Fibroblast of pulmonary artery (primary cell): ENCODE results near the gene DENND1A.

ENCODE experiments used
- DNase-seq: peaks from one replicate; pipeline ENCODE4 v3.0.0-alpha.2; 2010; ENCODE audit warnings: low read depth
- H3K4me3 ChIP-seq: replicated peaks from 2 replicates; pipeline ENCODE4 v1.5.1; 2011; ENCODE audit warnings: low read depth, mild to moderate bottlenecking, control low read depth, low read length, moderate library complexity
- TF ChIP-seq, protein P1 (sequence below): IDR thresholded peaks from 2 replicates; pipeline ENCODE4 v1.5.1; 2011; ENCODE audit warnings: mild to moderate bottlenecking, control low read depth, low read length, inconsistent platforms; ENCODE audit errors: missing control alignments

DENND1A gene

DNA sequence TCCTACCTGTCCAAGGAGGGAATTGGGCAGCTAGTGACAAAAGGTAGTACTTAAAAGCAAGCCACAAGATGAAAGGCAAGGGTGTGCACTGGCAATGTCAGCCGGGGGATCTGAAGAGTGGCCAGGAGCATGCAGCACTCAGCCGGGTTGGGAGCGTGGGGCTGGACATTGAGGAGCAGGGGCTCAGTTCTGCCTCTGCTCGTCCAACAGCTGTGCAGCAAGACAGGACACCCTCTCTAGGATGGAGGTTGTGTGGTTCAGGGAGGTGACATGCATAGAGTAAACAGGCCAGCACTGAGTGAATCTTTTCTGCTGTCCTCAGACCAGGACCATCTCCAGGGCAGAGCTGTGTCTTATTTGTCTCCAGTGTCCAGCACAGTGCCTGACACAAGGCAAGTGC lies 338.6 kb downstream of the DENND1A start:
- DNase-seq, result no peak
- TF ChIP-seq, protein P1, sequence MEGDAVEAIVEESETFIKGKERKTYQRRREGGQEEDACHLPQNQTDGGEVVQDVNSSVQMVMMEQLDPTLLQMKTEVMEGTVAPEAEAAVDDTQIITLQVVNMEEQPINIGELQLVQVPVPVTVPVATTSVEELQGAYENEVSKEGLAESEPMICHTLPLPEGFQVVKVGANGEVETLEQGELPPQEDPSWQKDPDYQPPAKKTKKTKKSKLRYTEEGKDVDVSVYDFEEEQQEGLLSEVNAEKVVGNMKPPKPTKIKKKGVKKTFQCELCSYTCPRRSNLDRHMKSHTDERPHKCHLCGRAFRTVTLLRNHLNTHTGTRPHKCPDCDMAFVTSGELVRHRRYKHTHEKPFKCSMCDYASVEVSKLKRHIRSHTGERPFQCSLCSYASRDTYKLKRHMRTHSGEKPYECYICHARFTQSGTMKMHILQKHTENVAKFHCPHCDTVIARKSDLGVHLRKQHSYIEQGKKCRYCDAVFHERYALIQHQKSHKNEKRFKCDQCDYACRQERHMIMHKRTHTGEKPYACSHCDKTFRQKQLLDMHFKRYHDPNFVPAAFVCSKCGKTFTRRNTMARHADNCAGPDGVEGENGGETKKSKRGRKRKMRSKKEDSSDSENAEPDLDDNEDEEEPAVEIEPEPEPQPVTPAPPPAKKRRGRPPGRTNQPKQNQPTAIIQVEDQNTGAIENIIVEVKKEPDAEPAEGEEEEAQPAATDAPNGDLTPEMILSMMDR, result no peak
- no peak overlapping the region for H3K4me3 ChIP-seq

DNA sequence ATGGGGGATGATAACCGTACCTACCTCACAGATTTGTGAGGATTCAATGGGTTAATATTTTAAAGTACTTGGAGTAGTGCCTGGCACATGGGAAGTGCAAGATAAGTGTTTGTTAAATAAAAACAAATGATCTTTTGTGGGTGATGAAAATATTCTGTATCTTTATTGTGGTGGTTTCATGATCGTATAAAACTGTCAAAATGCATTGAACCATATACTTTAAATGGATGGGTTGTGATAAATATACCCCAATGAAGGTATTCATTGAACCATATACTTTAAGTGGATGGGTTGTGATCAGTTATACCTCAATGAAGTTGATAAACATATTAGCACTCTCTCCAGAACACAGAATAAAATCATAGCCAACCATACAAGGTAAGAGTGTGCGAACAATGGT lies 339.4 kb downstream of the DENND1A start:
- no peak overlapping the region for H3K4me3 ChIP-seq
- no peak for DNase-seq
- TF ChIP-seq, protein P1, result no peak

DNA sequence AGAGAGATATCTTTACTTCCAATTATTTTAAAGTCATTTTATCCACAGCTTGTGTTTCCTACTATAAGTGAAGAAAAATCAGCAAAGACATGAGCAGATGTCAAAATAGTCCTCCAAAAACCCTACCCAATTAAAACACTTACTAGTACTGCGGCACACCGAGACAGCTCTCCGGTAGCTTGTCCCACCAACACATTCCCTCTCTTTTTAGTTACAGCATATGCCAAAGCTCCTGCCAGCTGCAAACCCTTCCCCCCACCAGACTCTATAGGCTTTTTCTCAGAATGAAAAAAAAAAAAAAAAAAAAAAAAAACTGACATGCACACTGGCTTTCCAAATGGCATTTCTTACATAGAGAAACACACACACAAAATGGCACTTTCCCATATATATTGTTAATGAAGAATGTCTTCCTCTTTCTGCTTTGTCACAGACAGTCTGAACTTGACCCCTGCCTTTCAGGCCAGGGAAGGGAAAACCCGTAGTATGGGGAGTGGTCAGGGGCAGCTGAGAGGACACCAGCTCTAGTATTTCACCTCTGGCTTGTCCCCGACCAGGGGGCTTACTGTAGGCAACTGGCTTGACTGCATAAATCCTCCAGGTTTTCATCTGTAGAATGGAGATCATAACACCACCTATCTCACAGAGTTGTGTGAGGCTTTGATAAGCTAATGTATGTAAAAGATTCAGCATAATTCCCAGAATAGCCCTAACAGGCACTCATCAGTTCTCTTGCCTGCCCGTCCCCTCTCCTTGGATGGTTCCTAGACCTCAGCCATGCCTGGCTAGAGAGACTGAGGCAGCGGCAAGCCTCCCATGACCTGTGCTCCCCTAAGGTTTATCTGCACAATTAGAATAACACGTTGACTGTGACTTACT lies 340.3 kb downstream of the DENND1A start:
- TF ChIP-seq, protein P1, result no peak
- DNase-seq, result no peak
- no peak overlapping the region for H3K4me3 ChIP-seq

DNA sequence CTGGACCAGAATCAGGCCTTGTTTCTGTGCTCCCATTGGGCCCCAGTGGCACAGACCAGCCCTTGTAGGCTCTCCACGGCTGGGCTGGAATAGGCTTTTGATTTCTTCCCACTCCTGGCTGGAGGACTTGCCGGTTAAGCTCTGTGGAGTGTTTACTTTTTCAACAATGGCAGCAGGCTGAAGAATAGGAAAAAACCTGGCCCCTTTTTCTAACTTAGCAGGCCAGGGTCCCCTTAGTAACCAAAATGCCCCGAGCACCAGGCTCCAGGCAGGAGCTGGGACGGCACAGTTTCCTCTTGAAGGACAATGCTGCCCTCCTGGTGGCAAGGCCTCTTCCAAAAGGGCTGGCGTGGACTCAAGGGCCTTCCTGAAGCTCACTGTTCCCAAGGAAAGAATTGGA lies 343.7 kb downstream of the DENND1A start:
- no peak overlapping the region for H3K4me3 ChIP-seq
- TF ChIP-seq, protein P1, result no peak
- DNase-seq, result no peak

DNA sequence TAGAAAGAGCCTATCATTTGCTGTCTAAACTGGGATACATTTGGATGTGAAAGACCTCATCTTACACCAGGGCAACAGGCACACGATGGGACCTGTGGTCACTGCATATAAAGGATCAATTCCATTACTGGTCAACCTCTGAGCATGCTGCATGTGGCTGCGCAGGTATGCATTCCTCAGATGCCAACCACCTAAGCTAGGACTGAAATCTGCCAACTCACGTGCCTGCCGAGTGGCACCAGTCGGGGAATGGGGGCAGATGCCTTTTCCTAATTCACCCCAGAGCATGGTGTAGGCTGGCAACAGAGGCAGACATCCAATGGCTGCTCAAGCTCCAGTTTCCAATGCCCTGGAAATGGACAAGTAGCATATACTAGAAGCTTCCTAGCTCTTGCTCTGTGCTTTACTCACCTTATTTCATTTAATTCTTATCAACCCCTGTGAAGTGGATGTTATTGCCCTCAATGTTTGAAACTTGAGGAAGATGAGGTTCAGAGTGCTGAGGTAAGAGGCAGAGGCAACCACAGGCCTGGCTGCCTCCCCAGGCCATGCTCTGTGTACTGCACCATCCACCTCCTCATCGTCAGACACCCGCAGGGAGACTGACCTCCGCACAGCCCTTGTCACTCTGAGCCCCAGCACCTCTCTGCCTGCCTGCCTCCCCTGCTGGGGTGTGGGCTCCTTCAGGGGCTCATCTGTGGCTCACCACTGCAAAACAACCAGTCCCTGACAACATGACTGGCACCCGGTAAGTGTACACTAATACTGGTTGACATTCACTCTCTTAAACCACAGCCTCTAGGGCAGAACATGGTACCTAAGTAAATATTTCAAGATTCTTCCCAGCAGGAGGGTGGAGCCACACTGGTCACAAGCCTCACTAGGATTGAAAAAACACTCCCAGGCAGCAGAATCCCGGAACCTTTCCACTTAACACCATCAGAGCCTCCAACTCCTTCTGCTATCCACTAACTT lies 345.4 kb downstream of the DENND1A start:
- DNase-seq, result no peak
- TF ChIP-seq, protein P1, result no peak

DNA sequence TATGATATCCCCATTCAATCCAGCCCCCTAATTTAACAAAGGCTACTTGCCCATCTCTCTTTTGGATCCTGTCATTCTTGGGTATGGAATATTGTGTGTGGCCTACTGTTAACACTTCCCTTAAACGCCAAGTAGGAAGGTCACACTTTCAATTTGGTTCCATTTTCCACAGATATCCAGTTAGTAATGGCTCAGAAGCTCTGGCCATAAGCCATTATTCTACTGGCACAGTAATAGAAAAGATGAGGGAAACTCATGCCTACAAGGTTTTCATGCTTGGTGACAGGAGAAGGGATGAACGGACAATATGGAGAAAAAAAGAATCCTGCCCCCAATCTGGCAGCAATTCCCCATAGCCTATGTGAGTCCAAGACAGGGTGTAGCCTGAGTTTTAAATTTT lies 346.3 kb downstream of the DENND1A start:
- TF ChIP-seq, protein P1, result no peak
- H3K4me3 ChIP-seq, result no peak overlapping the region
- no peak for DNase-seq

More for the DNA sequence above, 345.4 kb downstream of the DENND1A start:
- H3K4me3 ChIP-seq, result no peak overlapping the region
